ENCODE results near the gene PIAS4. TPM values are rescaled to one million over a fixed set of nuclear protein-coding genes. Genes with fewer than 3 reads are reported as not detected.

PIAS4 gene
- total RNA-seq, 1 donor from 2014 or later, result 58.8 TPM

DNA sequence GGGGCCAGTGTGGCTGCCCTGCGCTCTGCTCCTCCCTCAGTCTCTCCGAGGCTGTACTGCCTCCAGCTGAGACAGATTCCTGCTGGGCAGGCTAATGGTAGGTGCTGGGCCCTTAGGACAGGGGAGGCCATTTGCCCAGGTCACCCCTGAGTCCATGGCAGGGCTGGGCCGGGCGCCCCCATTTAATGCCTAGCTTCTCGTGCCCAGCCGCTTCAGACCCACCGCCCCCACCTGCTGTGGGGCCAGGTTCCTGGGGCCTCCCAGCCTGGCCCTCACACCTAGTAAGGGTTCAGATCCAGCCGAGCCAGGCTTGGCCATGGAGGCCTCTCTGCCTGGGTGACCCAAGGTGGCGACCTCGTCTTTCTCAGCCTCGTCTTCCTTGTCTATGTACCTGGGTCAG is 17.8 kb downstream of the PIAS4 start:
- H3K27me3 Mint-ChIP-seq (ENCODE audit: low read depth), result no peaks in the 10 kb centered on the region
- TF ChIP-seq, protein P1, sequence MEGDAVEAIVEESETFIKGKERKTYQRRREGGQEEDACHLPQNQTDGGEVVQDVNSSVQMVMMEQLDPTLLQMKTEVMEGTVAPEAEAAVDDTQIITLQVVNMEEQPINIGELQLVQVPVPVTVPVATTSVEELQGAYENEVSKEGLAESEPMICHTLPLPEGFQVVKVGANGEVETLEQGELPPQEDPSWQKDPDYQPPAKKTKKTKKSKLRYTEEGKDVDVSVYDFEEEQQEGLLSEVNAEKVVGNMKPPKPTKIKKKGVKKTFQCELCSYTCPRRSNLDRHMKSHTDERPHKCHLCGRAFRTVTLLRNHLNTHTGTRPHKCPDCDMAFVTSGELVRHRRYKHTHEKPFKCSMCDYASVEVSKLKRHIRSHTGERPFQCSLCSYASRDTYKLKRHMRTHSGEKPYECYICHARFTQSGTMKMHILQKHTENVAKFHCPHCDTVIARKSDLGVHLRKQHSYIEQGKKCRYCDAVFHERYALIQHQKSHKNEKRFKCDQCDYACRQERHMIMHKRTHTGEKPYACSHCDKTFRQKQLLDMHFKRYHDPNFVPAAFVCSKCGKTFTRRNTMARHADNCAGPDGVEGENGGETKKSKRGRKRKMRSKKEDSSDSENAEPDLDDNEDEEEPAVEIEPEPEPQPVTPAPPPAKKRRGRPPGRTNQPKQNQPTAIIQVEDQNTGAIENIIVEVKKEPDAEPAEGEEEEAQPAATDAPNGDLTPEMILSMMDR (conservative IDR thresholded peaks at IDR 0.05), result no peak
- H3K4me3 Mint-ChIP-seq, result no peak overlapping the region
- no peaks in the 10 kb centered on the region for H3K4me1 Mint-ChIP-seq
- DNase-seq (ENCODE audit: low read depth, low spot score), result no peak
- no peaks in the 10 kb centered on the region for H3K9me3 Mint-ChIP-seq
- H3K36me3 Mint-ChIP-seq (ENCODE audit: low read depth), result peaks cover 7% of the 10 kb centered on the region
- no peak overlapping the region for H3K27ac Mint-ChIP-seq (ENCODE audit: unreplicated experiment)

DNA sequence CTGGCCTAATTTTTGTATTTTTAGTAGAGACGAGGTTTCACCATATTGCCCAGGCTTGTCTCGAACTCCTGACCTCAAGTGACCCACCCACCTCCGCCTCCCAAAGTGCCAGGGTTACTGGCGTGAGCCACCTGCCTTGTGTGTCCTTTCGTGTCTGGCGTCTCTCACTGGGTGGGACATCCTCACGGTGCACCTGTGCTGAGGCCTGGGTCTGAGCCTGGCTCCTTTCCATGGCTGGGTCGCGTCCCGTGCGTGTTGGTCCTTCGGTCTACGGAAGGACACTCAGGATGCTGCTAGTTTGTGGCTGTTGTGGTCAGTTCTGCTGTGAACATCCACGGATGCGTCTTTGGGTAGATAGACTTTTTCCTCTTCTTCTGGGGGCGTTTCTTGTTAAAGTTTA is 19.6 kb downstream of the PIAS4 start:
- Mint-ChIP-seq H3K27me3 (ENCODE audit: low read depth) (no peaks in the 10 kb centered on the region), H3K27ac (ENCODE audit: unreplicated experiment) (no peak overlapping the region), H3K9me3 (no peaks in the 10 kb centered on the region), H3K4me1 (no peaks in the 10 kb centered on the region), H3K36me3 (ENCODE audit: low read depth) (peaks cover under 1% of the 10 kb centered on the region), H3K4me3 (no peak overlapping the region)
- DNase-seq (ENCODE audit: low read depth, low spot score), result no peak
- TF ChIP-seq, protein P1 (conservative IDR thresholded peaks at IDR 0.05), result no peak

DNA sequence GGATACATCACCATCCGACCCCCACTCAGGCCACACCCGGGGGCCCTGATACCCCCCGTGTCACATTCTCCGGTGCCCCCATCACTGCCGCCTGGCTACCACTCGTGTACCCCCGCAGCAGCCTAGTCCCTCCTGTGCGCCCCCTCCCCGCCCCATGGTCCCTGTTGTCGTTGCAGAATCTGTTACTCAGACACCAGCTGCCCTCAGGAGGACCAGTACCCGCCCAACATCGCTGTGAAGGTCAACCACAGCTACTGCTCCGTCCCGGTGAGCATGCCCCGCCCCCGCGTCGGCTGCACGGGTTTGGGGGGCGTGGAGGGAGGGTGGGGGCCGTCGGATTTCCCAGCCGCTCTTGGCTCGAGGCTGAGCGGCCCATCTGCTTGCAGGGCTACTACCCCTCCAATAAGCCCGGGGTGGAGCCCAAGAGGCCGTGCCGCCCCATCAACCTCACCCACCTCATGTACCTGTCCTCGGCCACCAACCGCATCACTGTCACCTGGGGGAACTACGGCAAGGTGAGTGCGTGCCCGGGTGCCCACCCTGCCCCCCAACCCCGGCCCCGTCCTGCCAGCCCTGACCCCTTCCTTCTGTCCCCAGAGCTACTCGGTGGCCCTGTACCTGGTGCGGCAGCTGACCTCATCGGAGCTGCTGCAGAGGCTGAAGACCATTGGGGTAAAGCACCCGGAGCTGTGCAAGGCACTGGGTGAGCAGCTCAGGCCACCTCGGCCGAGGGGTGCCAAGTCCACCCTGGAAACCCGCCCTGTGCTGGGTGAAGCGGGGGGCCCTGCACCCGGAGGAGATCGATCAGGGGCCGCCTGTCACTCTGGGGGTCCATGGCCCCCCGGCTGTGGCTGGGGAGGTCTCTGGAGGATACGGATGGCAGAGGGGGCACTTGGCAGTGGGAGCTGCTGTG is 21.1 kb downstream of the PIAS4 start:
- no peaks in the 10 kb centered on the region for H3K4me1 Mint-ChIP-seq
- no peak overlapping the region for H3K4me3 Mint-ChIP-seq
- H3K9me3 Mint-ChIP-seq, result no peaks in the 10 kb centered on the region
- H3K36me3 Mint-ChIP-seq (ENCODE audit: low read depth), result no peaks in the 10 kb centered on the region
- no peaks in the 10 kb centered on the region for H3K27me3 Mint-ChIP-seq (ENCODE audit: low read depth)
- no peak for DNase-seq (ENCODE audit: low read depth, low spot score)
- no peak overlapping the region for H3K27ac Mint-ChIP-seq (ENCODE audit: unreplicated experiment)
- TF ChIP-seq, protein P1 (conservative IDR thresholded peaks at IDR 0.05), result no peak

DNA sequence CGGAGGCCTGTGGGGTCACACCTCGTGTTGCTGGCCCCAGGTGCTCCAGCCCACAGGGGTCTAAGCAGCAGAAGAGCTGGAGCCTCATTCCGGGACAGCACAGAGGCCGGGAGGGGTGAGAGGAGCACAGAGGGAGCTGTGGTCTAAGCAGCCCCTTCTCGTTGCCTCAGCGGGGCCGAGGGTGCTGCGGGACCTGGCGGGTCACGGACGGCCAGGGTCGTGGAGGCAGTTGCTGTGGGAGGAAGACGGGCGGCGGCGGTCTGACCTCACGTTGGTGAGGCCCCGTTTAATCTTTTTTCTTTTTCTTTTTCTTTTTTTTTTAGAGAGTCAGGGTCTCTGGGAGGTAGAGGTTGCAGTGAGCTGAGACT is 21.7 kb downstream of the PIAS4 start:
- no peak for DNase-seq (ENCODE audit: low read depth, low spot score)
- no peaks in the 10 kb centered on the region for H3K36me3 Mint-ChIP-seq (ENCODE audit: low read depth)
- no peak overlapping the region for H3K27ac Mint-ChIP-seq (ENCODE audit: unreplicated experiment)
- H3K27me3 Mint-ChIP-seq (ENCODE audit: low read depth), result no peaks in the 10 kb centered on the region
- H3K4me3 Mint-ChIP-seq, result no peak overlapping the region
- no peaks in the 10 kb centered on the region for H3K9me3 Mint-ChIP-seq
- no peaks in the 10 kb centered on the region for H3K4me1 Mint-ChIP-seq
- TF ChIP-seq, protein P1 (conservative IDR thresholded peaks at IDR 0.05), result no peak

DNA sequence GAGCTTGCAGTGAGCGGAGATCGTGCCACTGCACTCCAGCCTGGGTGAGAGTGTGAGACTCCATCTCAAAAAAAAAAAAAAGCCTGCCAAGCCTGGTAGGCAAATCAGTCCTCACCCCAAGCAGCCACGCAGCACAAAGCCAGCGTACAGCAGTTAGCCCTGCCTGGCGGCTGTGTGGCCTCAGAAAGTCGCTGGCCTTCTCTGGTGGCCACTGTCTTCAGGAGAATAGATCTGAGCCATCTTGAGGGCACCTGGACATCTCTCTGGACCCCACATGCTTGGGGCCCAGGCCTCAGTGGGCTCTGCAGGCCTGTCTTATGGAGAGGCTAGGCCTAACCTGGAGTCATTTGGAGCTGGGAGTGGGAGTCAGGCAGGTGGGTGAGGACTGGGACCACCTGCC is 23.0 kb downstream of the PIAS4 start:
- DNase-seq (ENCODE audit: low read depth, low spot score), result no peak
- H3K4me1 Mint-ChIP-seq, result no peaks in the 10 kb centered on the region
- H3K9me3 Mint-ChIP-seq, result no peaks in the 10 kb centered on the region
- TF ChIP-seq, protein P1 (conservative IDR thresholded peaks at IDR 0.05), result no peak
- no peaks in the 10 kb centered on the region for H3K27me3 Mint-ChIP-seq (ENCODE audit: low read depth)
- no peak overlapping the region for H3K4me3 Mint-ChIP-seq
- H3K36me3 Mint-ChIP-seq (ENCODE audit: low read depth), result peaks cover 3% of the 10 kb centered on the region
- H3K27ac Mint-ChIP-seq (ENCODE audit: unreplicated experiment), result no peak overlapping the region

Measured in neural crest cell (in vitro differentiated cells).